Sigmoid colon (tissue), 4 donors: ENCODE data around the gene GOLGA1.

Experiments
- POLR2A ChIP-seq, 2 donors: fragments of 450-650 bp; IDR thresholded peaks; one replicate each; pipeline ENCODE4 v1.6.1; 2016; ENCODE audit warnings: antibody characterized with exemption in 2 of 2, mild to moderate bottlenecking in 2 of 2, moderate library complexity in 2 of 2
- POLR2AphosphoS5 ChIP-seq, 4 donors: sonication (generic); formaldehyde crosslinking; IDR thresholded peaks; one replicate each; pipeline ENCODE4 v1.6.1; 2017; ENCODE audit warnings: antibody characterized with exemption in 4 of 4
- TF ChIP-seq, protein P1 (sequence below), 4 experiments: fragments of 450-650 bp in 3 of 4; fragments of 200-600 bp in 1 of 4; IDR thresholded peaks; one replicate each; pipeline ENCODE4 v1.5.1; 2016 to 2019; ENCODE audit warnings: antibody characterized with exemption in 4 of 4, mild to moderate bottlenecking in 3 of 4, moderate library complexity in 2 of 4

DNA sequence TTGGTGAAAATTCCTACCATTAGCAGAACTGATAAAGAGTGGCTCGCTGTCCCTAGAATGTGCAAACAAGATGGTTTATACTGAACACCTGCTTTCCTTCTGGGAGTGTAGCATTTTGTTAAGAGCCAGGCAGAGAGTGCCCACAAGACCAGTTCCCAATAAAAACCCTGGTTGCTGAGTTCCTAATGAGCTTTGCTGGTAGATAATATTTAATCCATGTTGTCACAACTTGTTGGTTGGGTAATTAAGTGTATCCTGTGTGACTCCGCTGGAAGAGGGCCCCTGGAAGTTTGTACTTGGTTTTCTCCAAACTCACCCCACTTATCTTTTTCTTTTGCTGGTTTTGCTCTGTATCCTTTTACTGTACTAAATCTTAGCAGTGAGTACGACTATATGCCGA is 39.5 kb upstream of the GOLGA1 start:
- TF ChIP-seq, protein P1, sequence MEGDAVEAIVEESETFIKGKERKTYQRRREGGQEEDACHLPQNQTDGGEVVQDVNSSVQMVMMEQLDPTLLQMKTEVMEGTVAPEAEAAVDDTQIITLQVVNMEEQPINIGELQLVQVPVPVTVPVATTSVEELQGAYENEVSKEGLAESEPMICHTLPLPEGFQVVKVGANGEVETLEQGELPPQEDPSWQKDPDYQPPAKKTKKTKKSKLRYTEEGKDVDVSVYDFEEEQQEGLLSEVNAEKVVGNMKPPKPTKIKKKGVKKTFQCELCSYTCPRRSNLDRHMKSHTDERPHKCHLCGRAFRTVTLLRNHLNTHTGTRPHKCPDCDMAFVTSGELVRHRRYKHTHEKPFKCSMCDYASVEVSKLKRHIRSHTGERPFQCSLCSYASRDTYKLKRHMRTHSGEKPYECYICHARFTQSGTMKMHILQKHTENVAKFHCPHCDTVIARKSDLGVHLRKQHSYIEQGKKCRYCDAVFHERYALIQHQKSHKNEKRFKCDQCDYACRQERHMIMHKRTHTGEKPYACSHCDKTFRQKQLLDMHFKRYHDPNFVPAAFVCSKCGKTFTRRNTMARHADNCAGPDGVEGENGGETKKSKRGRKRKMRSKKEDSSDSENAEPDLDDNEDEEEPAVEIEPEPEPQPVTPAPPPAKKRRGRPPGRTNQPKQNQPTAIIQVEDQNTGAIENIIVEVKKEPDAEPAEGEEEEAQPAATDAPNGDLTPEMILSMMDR (IDR thresholded peaks at IDR 0.05), result no peak
- TF ChIP-seq POLR2A (IDR thresholded peaks at IDR 0.05), result no peak
- TF ChIP-seq POLR2AphosphoS5 (IDR thresholded peaks at IDR 0.05), result no peak
